ENCODE measurements around the gene KRT15. TPM values are rescaled to one million over a fixed set of nuclear protein-coding genes. Genes with fewer than 3 reads are reported as not detected.

The KRT15 gene
- total and polyA plus RNA-seq, 9 of the 15 experiments (the other 6 are each of a cell fraction or from before 2014, with no cell fraction given) = 0.28 to 4.4 (median 0.56) TPM

DNA sequence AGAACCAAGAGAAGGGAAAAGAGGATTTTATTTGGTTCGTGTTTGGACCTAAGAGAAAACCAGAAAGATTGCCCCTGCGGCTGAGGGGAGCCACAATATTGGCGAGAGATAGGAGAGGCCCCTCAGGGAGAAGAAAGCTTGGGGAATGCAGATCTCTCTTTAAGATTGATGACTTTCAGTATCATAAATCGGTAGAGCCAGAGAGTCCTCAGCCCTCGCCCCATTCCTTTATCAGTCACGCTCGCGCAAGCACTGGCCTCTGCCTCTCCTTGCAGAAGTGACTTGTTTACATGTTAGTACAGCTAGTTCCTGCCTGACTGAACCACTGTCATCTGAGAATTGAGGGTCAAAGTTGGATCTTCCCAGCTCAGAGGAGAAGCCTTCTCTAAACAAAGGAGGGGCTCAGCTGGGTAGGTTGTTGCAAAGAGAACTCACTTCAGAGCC is 30.9 kb upstream of the KRT15 start (continued):
- TF ChIP-seq RCOR1 (IDR thresholded peaks at IDR 0.05; ENCODE audit: borderline replicate concordance in 1 of 2, low read depth in 2 of 2, low read length in 2 of 2) = peak in 1 of 2 experiments; percentile 54; a peak in 1 of 4 replicates
- peak; percentile 51 for TF ChIP-seq LEF1 (IDR thresholded peaks at IDR 0.05)
- no peak for TF ChIP-seq ZFX (CRISPR knock-in tag; IDR thresholded peaks at IDR 0.05)
- TF ChIP-seq MECOM (CRISPR knock-in tag; IDR thresholded peaks at IDR 0.05) = peak; percentile 68; the same call in 1 of the 2 replicates
- TF ChIP-seq, protein P1, sequence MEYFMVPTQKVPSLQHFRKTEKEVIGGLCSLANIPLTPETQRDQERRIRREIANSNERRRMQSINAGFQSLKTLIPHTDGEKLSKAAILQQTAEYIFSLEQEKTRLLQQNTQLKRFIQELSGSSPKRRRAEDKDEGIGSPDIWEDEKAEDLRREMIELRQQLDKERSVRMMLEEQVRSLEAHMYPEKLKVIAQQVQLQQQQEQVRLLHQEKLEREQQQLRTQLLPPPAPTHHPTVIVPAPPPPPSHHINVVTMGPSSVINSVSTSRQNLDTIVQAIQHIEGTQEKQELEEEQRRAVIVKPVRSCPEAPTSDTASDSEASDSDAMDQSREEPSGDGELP (CRISPR knock-in tag; IDR thresholded peaks at IDR 0.05; ENCODE audit: borderline replicate concordance) = 0 out of 2 replicates have a peak, but pooled peaks have one; percentile 0
- TF ChIP-seq, protein P2, sequence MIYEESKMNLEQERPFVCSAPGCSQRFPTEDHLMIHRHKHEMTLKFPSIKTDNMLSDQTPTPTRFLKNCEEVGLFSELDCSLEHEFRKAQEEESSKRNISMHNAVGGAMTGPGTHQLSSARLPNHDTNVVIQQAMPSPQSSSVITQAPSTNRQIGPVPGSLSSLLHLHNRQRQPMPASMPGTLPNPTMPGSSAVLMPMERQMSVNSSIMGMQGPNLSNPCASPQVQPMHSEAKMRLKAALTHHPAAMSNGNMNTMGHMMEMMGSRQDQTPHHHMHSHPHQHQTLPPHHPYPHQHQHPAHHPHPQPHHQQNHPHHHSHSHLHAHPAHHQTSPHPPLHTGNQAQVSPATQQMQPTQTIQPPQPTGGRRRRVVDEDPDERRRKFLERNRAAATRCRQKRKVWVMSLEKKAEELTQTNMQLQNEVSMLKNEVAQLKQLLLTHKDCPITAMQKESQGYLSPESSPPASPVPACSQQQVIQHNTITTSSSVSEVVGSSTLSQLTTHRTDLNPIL (CRISPR knock-in tag; IDR thresholded peaks at IDR 0.05) = no peak
- no peak for TF ChIP-seq GTF2A2 (tag; IDR thresholded peaks at IDR 0.05)
- TF ChIP-seq, protein P3, sequence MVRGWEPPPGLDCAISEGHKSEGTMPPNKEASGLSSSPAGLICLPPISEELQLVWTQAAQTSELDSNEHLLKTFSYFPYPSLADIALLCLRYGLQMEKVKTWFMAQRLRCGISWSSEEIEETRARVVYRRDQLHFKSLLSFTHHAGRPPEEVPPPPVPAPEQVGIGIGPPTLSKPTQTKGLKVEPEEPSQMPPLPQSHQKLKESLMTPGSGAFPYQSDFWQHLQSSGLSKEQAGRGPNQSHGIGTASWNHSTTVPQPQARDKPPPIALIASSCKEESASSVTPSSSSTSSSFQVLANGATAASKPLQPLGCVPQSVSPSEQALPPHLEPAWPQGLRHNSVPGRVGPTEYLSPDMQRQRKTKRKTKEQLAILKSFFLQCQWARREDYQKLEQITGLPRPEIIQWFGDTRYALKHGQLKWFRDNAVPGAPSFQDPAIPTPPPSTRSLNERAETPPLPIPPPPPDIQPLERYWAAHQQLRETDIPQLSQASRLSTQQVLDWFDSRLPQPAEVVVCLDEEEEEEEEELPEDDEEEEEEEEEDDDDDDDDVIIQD (CRISPR knock-in tag; IDR thresholded peaks at IDR 0.05) = no peak
- no peak for TF ChIP-seq ZSCAN29 (IDR thresholded peaks at IDR 0.05)
- TF ChIP-seq HDAC2 (IDR thresholded peaks at IDR 0.05) = peak; percentile 8; the same call in 1 of the 2 replicates
- no peak for TF ChIP-seq ZNF3 (CRISPR knock-in tag; IDR thresholded peaks at IDR 0.05)
- TF ChIP-seq ARID1B (IDR thresholded peaks at IDR 0.05) = peak; percentile 71
- TF ChIP-seq, protein P4, sequence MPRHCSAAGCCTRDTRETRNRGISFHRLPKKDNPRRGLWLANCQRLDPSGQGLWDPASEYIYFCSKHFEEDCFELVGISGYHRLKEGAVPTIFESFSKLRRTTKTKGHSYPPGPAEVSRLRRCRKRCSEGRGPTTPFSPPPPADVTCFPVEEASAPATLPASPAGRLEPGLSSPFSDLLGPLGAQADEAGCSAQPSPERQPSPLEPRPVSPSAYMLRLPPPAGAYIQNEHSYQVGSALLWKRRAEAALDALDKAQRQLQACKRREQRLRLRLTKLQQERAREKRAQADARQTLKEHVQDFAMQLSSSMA (CRISPR knock-in tag; IDR thresholded peaks at IDR 0.05) = no peak
- TF ChIP-seq RBM39 (optimal IDR thresholded peaks at IDR 0.05; ENCODE audit: low read depth, low read length) = no peak
- TF ChIP-seq ZEB2 (IDR thresholded peaks at IDR 0.05) = peak; percentile 62
- TF ChIP-seq, protein P5, sequence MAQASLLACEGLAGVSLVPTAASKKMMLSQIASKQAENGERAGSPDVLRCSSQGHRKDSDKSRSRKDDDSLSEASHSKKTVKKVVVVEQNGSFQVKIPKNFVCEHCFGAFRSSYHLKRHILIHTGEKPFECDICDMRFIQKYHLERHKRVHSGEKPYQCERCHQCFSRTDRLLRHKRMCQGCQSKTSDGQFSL (CRISPR knock-in tag; IDR thresholded peaks at IDR 0.05) = no peak
- TF ChIP-seq, protein P5 (tag; IDR thresholded peaks at IDR 0.05) = no peak
- TF ChIP-seq, protein P6, sequence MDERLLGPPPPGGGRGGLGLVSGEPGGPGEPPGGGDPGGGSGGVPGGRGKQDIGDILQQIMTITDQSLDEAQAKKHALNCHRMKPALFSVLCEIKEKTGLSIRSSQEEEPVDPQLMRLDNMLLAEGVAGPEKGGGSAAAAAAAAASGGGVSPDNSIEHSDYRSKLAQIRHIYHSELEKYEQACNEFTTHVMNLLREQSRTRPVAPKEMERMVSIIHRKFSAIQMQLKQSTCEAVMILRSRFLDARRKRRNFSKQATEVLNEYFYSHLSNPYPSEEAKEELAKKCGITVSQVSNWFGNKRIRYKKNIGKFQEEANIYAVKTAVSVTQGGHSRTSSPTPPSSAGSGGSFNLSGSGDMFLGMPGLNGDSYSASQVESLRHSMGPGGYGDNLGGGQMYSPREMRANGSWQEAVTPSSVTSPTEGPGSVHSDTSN (CRISPR knock-in tag; IDR thresholded peaks at IDR 0.05; ENCODE audit: low read depth) = no peak
- TF ChIP-seq, protein P6 (tag; conservative IDR thresholded peaks at IDR 0.05; ENCODE audit: low read depth) = peak; percentile 92
- TF ChIP-seq, protein P7, sequence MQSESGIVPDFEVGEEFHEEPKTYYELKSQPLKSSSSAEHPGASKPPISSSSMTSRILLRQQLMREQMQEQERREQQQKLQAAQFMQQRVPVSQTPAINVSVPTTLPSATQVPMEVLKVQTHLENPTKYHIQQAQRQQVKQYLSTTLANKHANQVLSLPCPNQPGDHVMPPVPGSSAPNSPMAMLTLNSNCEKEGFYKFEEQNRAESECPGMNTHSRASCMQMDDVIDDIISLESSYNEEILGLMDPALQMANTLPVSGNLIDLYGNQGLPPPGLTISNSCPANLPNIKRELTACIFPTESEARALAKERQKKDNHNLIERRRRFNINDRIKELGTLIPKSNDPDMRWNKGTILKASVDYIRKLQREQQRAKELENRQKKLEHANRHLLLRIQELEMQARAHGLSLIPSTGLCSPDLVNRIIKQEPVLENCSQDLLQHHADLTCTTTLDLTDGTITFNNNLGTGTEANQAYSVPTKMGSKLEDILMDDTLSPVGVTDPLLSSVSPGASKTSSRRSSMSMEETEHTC (IDR thresholded peaks at IDR 0.05) = no peak
